ENCODE data around the gene CTSO.
"Not testable (repeated sequence)": the region's sequence is repeated elsewhere in the genome, so short reads cannot be mapped to it uniquely, and the experiment has no call there.

Gene CTSO

GRCh38 chr4:155959417-155959816, 5.8 kb upstream of the CTSO start:
- in situ Hi-C loops (cut with HindIII; ENCODE audit: low sequenced_read_pairs): loop anchor here (25.0 kb wide), 1 partner anchor 703 kb away; no protein-coding TSS in a partner anchor

DNA sequence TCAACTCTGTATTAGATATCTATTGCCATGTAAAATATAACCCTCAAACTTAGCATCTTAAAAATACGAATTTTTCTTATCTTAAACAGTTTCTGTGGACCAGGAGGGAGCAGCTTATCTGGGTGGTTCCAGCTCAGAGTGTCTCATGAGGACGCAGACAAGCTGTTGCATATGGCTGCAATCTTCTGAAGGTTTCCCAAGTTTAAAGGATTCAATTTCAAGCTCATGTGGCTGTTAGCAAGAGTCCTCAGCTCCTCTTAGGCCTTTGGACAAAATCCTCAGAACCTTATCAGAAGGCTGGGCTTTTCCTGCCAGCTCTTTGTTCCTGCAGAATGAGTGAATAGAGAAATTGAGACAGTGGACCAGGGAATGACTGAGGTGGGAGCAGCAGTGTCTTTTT, 2.8 kb upstream of the CTSO start:
- in situ Hi-C loops (cut with HindIII; ENCODE audit: low sequenced_read_pairs): loop anchor here (25.0 kb wide), 1 partner anchor 706 kb away; no protein-coding TSS in a partner anchor

GRCh38 chr4:155954939-155955338, 1.3 kb upstream of the CTSO start:
- in situ Hi-C loops (cut with HindIII; ENCODE audit: low sequenced_read_pairs): loop anchor here (25.0 kb wide), 1 partner anchor 707 kb away; no protein-coding TSS in a partner anchor

- in situ Hi-C loops (cut with HindIII; ENCODE audit: low sequenced_read_pairs): loop anchor here (25.0 kb wide), 1 partner anchor 708 kb away; no protein-coding TSS in a partner anchor
Measured at GRCh38 chr4:155954118-155954685, 536 bp upstream of the CTSO start.

- in situ Hi-C loops (cut with HindIII; ENCODE audit: low sequenced_read_pairs): loop anchor here (25.0 kb wide), 1 partner anchor 710 kb away; no protein-coding TSS in a partner anchor
Measured at GRCh38 chr4:155952501-155952901, 1.2 kb downstream of the CTSO start.

DNA sequence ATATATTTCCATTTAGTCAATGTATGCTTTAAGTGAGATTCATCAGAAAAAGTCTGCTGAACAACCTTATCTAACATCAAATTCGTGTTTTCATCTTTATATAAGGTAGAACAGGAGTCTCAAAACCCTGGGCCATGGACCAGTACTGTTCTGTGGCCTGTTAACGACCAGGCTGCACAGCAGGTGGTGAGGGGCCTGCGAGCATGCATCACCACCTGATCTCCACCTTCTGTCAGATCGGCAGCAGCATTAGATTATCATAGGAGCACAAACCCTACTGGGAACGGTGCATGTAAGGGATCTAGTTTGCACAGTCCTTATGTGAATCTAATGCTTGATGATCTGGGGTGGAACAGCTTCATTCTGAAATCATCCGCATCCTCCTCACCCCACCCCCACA, 3.2 kb downstream of the CTSO start:
- in situ Hi-C loops (cut with HindIII; ENCODE audit: low sequenced_read_pairs): loop anchor here (25.0 kb wide), 1 partner anchor 712 kb away; no protein-coding TSS in a partner anchor

DNA sequence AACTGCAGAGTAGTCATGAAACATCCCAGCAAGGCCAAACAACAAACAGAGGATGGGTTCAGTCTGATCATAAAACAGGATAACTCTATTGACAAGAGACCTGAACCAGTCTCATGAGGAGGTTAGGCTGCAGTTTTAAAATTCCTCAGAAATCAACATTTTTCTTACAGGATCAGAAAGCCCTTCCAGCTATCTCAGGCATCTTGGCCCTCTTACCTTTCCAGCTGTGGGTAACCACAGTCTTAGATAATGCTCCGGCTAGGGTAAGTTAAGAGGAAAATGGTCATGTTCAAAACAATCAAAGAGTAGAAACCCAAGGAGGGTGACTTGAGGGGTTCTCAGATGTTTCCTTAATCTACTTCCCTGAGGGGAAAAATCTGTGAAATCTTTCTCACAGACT, 5.1 kb downstream of the CTSO start:
- in situ Hi-C loops (cut with HindIII; ENCODE audit: low sequenced_read_pairs): no loop called here

DNA sequence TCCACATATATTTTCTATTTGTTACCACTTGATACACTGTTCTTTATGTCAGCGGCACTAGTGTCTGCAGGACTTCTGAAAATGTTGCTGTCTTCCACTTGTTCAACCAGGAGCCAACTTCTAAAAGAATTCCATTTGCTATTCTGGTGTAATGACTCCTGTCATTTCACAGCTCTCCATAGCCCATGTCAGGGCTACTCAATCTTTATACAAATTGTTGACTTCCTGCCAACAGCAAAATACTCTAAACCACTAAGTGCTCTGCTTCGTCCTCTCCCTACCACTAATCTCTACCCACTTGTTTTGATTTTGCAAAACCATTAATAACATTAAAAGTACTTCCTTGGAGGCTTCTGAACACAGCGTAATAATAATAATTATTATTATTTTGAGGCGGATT, 7.2 kb downstream of the CTSO start:
- in situ Hi-C loops (cut with HindIII; ENCODE audit: low sequenced_read_pairs): no loop called here

DNA sequence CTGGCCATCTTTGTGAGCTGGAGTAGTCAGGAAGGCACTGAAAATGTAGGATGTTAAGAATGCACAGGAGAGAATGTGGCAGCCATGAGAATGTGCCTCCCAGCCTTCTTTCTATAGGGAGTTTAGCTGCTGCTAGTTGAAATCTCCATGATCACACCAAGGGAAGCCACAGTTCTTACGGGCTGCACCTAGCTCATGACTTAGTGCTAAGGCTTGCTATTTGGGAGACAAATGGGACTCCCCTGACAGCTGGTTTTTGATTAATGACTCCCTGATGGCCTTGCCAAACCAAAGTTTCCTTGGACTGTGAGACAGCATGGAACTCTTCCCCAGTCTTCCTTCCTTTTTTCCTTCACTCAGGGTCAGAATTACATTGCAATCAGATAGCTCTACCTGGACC, 9.2 kb downstream of the CTSO start:
- in situ Hi-C loops (cut with HindIII; ENCODE audit: low sequenced_read_pairs): no loop called here

DNA sequence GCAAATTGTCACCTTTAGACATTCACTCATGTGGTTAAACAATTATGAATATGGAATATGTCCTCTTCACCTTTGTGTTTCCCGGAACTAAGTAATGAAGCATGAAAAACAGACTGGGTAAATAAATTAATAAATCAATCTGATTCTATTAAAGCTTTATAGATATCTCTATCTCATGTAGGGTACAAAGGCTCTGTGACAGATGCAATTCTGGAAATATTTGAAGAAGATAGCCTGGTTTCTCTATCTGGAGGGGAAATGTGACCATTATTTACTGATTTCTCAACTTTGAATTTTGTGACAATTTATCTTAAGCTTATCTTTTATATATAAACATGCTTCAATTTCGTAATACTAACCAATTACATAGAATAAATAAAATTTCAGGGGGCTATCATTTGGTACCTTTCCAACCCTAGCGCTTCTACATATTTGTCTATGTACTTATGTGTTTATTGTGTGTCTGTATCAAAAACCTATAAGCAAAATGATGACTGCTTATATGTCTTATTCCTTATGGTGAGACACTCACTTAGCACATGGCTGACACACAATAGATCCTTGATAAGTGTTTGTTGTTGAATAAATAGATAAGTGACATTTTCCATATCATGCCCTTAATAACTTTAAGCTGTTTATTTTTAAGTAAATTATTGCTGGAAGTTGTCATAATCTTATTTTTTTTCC, 9.9 kb downstream of the CTSO start:
- in situ Hi-C loops (cut with HindIII; ENCODE audit: low sequenced_read_pairs): no loop called here

- in situ Hi-C loops (cut with HindIII; ENCODE audit: low sequenced_read_pairs): no loop called here
Measured at GRCh38 chr4:155941820-155942219, 11.8 kb downstream of the CTSO start.

- in situ Hi-C loops (cut with HindIII; ENCODE audit: low sequenced_read_pairs): no loop called here
Measured at GRCh38 chr4:155941085-155941790, 12.4 kb downstream of the CTSO start.

DNA sequence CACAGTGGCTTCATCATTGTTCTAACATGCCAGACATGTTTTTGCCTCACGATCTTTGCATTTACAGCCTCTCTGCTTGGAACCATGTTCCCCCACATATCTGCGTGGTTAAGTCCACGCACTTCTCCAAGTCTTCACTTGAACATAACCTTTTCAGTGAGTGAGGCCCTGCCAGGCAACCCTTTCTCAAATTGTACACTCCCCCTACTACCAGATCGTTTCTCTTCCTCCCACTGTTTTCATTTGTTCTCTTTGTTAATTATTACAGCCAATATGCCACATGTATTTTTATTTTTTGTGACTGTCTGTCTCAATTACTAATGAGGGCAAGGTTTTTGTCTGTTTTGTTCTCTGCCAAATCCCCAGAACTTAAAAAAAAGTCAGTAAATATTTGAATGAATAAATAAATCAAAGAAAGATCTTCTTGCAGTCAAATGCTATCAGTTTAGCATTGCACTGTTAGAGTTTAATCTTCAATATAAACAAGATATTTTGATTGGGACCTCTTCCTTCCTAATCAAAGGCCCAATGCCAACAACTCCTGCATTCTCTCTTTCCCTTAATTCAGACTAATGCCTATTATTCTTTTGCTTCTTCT, 18.2 kb downstream of the CTSO start:
- in situ Hi-C loops (cut with HindIII; ENCODE audit: low sequenced_read_pairs): no loop called here

GRCh38 chr4:155934634-155935033, 19.0 kb downstream of the CTSO start:
- in situ Hi-C loops (cut with HindIII; ENCODE audit: low sequenced_read_pairs): not testable (repeated sequence)

GRCh38 chr4:155931634-155932033, 22.0 kb downstream of the CTSO start:
- in situ Hi-C loops (cut with HindIII; ENCODE audit: low sequenced_read_pairs): no loop called here

DNA sequence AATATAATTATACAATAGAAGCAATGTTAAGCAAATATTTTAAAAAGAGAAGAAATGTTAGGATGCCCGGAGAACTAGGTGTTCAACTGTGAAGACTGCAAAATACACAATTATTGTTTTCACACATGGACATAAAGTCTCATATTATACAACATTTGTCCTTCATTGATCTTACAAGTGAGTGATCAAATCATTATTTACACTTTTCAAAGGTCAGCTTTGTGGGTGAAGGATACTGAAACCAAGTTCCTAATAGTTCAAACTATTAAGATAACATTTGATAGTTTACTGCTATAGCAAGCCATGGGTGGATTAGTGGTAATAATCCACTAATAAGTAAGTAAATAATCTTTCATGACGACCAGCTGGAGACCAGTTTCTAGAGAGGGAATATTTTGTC, 23.3 kb downstream of the CTSO start:
- in situ Hi-C loops (cut with HindIII; ENCODE audit: low sequenced_read_pairs): no loop called here

DNA sequence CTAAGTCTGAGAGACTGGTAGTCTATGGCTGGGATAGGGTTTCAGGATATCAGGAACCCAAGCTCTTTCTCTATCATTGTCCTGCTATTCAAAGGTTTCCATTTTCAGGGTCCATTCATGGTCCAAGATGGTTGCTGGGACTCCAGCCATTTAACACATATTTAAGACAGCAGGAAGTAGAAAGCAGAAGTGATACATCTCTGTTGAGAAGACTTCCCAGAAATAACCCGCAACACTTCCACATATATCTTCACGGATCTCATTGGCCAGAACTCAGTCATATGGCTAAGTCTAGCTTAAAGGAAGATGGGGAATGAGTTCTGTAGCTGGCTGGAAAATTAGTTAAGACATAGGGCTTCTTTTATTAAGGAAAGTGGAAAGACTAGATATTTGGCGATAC, 23.8 kb downstream of the CTSO start:
- in situ Hi-C loops (cut with HindIII; ENCODE audit: low sequenced_read_pairs): no loop called here

DNA sequence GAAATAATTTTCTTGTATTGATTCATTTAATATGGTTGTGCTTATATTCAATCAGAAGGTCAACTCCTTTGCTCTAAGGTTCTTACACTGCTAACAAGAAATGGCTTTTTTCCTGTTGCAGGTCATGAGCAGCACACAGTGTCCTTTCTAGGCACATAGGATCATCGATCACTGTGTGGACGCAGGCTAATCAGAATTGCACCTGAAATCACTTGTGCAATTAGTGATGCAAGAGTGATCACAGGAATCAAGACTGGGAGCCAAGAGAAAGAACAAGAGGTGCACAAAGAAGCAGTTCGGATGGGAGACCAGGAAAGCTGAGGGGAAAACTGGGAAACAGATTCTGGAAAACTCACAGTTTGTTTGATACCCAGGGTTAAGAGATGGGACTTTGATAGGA, 29.0 kb downstream of the CTSO start:
- in situ Hi-C loops (cut with HindIII; ENCODE audit: low sequenced_read_pairs): no loop called here

- in situ Hi-C loops (cut with HindIII; ENCODE audit: low sequenced_read_pairs): no loop called here
Measured at GRCh38 chr4:155921597-155921996, 32.1 kb downstream of the CTSO start.

DNA sequence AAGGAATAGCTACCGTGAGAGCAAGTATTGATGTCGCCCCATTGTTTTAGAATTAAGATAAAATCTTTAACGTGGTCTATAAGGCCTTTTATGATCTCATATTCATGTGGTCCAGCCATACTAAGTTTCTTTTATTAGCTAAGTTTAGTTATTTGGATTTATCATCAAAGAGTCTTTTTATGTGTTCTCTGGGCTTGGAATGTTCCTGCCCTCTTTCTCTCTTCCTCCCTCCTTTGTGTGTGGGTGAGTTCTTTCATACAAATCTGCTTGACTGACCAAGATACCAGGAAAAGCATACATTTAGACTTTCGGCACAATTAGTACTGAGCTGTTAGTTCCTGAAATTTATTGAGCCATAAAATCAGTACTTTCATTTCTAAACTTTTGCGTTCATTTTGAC, 38.9 kb downstream of the CTSO start:
- in situ Hi-C loops (cut with HindIII; ENCODE audit: low sequenced_read_pairs): no loop called here

DNA sequence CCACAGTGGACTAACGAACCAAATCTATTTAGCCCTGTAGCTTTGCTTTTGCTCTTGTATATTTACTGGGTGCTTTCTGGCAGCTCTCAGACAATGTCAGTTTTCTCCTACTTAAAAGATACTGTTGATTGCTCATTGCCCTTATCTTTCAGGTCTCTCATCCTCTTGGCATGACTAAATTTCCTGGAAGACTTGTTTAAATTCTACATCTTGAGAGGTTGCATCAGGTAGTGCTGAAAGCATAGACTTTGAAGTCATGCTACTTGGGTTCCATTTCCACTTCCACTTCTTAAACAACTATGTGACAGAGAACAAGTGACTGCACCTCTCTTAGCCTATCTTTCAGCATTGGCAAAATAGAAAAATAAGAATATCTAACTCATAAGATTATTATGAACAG, 41.8 kb downstream of the CTSO start:
- in situ Hi-C loops (cut with HindIII; ENCODE audit: low sequenced_read_pairs): no loop called here

Data from endothelial cell of hepatic sinusoid (primary cell).